Smooth muscle cell of the brain vasculature (primary cell): ENCODE data around the gene MYBBP1A.

Source experiments
- DNase-seq: peaks from one replicate; pipeline ENCODE4 v3.0.0-alpha.2; 2012; ENCODE audit warnings: low read depth, low spot score

The MYBBP1A gene

DNA sequence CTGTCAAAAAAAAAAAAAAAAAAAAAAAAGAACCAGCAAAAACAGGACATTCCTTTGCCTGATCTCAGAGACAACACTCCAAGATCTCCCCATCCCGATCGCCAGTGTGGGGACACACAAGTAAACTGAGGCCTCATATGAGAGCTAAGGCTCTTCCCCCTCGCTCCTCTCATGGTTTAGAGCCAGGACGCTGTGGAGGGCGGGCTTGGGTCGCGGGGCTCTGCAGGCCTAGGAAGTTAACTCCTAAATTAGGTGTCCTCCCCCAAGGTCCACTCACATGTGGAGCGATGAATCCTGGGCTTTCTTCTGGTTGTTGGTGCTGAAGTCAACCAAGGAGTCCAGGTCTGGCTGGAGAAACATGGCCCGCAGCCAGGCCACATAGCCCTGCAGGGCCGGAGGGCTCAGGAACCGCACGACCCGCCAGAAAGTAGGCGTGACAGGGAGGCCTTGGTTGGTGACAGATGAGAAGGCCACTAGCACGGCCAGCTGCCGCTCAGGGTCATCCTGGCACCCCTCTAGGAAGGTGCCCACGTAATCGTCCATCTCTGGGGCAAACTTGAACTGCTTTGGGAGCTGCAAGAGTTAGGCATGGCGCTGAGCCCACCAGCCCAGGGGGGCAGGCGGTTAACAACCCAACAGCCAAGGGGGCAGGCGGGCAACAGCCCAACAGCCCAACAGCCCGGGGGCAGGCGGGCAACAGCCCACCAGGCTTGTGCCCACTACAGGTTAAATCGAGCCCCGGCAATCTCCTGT is 5.2 kb downstream of the MYBBP1A start:
- DNase-seq: no peak

DNA sequence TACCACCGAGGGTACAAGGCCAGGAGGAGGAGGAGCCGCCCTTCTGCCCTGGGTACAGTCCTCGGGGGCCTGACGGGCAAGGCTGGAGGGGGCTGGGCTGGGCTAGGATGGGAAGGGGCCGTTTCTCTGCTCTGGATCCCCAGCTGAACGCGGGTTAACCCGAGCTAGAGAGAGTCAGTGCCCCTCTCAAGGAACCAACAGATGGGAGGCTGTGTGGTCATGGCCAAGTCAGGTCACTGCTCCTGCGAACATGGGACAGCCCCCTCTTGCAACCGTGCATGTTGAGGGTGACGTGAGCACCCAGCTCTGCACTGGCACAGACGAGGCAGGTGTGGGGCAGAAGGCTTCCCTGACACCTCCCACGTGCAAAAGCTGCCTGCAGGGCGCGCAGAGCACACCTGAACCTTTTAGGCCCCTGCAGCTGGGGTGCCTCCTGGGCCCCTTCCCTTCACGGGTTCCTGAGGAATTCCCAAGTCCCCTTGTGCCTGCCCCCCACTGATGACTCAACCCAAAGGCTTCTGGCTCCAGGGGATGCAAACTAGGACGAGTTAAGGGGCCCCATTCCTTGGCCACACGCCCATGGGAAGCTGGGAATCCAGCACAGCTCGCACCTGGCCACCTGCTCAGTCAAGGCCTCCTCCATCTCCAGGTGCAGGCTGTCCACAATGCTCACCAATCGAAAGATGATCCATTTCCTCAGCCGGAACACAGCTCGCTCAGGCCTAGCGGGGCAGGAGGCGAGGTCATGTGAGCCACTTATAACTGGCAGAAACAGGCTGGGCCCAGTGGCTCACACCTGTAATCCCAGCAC is 6.3 kb downstream of the MYBBP1A start:
- no peak for DNase-seq

DNA sequence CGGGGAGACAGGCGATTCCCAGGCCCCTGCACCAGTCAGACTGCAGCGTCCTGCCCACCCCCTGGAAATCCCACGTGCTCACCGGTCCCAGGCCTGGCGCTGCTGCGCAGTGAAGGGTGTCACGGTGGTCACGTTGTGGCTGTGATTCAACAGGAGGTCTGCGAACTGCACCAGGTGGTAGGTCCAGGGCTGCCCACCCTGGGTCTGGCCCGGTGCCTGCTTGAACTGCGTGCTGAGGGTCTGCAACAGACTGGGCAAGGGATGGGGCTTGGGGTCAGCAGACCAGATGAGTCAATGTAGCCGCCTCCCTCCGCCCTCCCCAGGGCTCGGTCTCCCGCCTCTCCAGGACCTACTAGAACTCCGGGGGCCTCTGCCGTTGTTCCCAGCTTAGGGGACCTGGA is 7.1 kb downstream of the MYBBP1A start:
- DNase-seq: no peak

DNA sequence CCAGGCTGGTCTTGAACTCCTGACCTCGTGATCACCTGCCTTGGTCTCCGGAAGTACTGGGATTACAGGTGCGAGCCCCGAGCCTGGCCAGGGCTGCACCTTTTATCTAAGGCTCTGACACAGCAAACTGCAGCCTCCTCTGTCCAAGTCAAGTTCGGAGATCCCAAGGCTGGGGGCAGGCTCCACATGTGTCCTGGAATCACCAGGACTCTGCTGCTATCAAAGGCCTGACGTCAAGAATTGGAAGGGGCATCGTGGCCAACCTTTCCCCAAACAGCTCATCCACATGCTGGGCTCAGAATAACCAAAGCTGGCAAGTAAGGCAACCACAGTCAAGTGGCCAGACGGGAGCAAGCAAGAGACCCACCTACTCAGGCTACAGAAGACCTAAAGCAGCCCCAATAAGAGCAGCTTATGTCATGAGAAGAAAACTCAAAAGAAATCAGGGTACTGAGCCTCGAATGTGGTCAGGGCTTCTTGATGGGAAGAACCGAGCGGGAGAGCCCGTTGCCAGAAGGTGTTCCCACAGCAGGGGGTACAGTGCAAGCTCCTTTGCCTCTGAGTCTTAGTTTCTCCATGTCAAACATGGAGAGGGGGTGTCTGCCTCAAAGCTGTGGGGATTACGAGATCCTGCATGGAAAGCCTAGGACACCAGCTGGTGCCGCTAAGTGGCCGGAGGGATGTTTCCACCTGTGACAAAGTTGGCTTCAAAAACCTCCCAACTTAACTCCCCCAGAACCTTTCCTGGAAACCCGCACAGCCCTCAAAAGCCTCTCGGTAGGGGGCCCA is 7.9 kb downstream of the MYBBP1A start:
- no peak for DNase-seq

DNA sequence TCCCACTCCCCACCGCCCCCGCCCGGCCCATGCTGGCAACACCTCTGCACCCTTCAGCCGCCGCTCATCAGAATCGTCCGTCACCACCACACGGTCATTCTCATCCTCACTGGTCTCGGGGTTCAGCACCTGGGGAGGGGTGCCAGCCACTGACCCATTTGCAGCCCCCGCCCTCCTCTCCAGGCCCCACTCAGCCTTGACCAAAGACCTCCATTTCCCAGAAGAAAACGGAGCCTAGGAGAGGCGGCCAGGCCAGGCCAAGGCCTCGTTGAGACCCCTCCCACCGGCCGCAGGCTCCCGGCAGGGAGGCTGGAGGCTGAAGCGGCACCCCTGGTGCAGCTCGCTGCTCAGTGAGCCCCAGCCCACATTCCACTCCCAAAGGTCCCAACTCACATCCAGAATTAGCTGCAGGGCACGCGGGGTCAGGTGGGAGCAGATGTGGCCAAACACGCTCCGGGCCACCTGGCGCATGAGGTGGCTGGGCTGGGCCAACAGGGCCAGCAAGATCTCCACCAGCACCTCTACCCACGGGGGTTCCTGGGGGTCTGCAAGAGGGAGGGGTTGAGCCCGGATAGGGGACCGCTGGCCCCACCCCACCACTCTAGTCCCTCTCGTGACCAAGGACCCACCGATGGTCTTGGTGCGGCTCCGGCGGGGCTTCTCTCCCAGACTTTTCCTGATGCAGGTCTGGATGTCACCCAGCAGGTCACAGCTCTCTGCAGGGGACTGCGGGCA is 9.8 kb downstream of the MYBBP1A start:
- DNase-seq: no peak

DNA sequence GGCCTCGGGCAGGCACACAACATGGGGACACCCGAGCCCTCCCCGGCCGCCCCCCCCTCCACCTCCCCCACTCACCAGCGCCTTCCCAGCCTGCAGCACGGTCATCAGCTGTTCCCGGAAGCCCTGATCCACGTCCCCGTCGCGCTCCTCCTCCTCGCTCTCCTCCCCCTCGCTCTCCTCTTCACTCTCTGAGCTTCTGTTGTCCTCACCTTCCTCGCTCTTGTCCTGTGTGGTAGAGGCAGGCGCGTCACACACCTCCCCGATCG is 10.3 kb downstream of the MYBBP1A start:
- no peak for DNase-seq

DNA sequence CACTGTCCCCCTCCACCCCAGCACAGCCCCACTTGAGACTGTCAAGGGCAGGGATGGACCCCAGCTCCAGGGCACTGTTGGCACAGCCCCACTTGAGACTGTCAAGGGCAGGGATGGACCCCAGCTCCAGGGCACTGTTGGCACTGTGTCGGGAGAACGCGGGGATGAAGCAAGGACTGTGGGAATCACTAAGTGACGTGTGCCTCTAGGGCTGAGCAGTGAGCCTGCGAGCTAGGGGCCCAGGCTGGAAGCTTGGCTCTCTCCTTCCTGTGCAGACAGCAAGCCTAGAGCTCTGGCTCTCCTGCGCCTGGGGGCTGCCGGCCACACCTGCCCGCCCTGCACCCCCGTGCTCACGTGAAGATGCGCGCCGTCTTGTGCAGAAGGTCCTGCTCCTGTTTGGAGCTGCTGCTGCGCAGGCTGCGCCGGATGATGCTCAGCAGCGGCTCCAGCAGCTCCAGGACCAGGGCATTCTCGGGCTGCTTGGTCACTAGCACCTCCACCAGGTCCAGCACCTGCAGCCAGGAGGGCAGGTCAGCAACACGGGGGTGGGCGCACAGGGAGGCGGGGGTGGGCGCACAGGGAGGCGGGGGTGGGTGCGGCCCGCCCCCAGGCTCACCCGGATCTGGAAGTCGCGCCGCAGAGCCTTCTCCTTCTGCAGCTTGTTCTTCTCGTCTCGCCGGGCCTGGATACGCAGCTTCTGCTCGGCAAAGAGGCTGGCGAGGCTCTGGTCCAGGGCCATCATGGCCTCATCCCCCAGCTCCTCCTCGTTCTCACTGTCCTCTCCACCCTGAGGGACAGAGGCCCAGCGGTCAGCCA is 10.8 kb downstream of the MYBBP1A start:
- DNase-seq: no peak

DNA sequence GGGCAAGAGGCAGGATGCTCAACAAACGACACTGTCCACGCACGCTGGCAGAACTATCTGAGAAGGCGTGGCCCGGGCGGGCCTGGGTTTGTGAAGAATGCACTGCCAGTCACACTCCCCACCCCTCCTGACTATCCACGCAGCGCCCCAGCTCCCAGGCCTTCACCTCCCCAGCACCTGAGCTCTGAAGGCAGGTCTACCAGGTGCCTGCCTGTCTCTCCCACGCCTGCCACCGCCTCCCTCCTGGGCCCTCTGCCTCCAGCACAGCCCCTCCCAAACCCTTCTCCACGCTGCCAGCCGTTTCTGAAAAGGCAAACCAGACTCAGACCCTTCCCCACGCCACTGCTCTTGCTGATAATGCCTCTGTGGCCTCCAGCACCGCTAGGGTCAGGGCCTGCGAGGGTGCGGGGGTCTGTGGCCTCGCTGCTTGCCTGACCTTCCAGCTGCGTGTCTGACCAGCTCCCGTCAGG is 11.6 kb downstream of the MYBBP1A start:
- DNase-seq: no peak

DNA sequence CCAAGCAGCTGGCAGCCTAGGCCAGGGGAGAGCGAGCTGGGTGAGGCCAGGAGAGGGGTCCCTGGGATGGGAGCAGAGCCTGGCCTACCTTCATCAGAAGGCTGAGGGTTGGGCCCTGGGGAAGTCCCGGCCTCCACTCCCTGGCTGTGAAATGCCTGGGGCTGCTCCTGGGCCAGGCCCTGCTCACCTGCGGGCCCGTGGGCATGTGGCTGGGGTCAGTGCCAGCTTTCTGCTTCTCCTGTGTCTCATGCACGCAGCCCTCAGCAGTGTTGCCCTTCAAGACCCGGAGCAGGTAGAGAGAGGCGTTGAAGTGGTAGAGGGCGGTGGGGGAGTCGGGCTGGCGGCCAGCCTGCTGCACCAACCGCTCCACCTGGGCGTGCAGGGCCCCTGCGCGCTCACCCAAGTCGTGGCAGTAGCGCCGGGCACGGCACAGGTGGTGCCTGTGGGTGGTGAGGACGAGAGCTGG is 12.4 kb downstream of the MYBBP1A start:
- no peak for DNase-seq

DNA sequence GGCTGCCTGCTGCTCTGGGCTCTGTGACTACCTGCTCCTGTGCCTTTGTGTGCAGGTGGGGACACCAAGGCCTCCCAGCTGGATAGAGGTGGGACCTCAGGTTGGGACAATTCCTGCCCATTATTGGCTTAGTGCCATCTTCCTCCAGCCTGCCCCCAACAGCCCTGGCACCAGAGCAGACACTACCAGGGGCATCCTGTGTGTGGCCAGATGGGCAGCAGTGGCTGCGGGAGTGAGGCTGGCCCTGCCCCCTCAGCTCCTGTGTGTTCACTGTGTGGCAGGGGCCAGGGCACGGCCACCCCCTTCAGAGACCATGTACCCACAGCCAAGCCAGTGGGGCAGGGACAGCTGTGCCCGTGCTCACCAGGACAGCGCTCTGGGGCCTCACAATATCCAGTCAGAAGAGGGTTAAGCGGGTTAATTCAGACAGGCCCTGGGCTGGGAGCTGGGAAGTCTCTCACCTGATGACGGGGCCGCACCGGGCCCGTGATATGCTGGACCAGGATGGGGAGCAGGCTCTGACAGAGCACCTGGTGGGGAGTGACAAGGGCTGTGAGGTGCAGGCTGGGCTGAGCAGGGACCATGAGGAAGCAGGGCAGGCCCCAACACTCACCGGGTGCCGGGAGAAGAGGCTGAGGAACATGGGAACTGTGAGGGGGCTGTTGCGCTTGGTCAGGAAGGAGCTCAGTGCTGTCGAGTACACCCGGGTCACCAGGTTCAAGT is 13.0 kb downstream of the MYBBP1A start:
- no peak for DNase-seq

DNA sequence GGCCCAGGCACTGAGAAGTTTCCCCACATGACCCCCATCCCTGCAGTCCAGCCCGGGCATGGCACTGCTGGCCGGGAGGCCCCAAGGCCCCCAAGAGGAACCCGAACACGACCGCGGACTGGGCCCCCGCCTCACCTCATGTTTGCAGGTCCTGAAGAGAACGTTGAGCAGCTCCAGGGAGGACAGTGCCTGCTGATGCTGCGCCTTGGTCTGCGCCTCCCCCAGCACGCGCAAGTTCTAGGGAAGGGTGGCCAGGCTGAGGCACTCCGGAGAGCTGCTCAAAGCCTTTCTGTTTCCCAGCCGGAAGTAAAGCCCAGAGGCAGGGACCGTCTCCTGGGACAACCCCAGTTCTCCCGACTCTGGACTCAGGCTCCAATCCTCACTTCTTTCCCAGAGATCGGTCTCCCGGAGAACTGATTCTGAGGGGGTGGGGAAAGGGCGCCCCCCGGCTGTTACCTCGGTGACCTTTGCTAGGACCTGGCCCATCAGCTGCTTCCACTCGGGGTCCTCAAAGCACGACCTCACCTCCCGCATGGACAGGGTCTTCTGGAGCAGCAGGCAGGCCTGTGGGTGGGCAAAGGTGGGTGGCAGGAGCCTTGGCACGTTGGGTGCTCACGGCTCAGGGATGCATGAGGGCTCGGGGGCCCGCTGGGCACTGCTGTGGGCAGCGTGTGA is 13.7 kb downstream of the MYBBP1A start:
- no peak for DNase-seq

DNA sequence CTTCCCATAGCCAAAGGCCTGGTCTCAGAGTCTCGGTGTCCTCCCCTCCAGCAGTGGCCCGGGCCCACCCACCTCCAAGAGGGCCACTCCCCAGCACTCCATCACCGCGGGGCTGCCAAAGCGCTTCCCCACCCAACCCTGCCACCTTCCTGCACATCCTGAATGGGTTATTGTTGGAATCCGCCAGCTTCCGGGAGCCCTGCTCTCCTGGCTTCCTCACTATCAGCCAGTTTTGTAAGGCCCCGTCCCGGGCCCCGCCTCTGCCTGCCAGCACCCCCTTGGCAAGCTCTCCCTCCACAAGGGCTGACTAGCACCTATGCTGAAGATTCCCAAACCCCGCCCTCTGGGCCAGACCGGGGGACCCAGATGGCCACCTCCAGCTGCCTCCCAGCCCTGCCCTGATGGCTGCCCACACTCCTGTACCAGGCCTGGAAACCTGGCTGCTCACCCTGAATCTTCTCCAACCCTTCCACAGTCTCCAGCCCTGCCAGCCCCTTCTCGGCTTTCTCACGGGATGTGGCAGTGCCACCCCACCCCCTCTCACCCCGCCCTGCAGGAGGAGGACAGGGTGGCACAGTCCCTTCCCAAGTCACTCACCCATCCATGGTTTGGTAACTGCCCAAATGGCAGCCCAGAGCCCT is 14.4 kb downstream of the MYBBP1A start:
- no peak for DNase-seq

DNA sequence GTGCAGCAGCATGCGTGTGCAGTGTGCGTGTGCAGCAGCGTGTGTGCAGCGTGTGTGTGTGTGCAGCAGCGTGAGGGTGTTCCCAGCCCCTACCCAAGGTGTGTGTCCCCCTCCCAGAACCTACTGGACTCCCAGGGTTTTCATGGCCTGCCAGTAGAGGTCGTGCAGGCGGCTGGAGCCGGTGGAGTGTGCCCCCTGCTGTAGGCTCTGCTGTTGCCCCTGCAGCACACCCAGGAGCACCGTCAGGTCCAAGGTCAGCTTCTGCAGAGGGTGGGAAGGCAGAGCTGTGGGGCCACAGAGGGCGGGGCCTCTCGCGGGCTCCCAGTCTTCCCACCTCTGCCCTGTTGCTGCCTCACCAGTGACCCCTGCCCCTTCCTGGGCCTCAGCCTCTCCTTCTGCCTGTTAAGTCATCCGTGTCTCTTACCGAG is 14.9 kb downstream of the MYBBP1A start:
- no peak for DNase-seq

DNA sequence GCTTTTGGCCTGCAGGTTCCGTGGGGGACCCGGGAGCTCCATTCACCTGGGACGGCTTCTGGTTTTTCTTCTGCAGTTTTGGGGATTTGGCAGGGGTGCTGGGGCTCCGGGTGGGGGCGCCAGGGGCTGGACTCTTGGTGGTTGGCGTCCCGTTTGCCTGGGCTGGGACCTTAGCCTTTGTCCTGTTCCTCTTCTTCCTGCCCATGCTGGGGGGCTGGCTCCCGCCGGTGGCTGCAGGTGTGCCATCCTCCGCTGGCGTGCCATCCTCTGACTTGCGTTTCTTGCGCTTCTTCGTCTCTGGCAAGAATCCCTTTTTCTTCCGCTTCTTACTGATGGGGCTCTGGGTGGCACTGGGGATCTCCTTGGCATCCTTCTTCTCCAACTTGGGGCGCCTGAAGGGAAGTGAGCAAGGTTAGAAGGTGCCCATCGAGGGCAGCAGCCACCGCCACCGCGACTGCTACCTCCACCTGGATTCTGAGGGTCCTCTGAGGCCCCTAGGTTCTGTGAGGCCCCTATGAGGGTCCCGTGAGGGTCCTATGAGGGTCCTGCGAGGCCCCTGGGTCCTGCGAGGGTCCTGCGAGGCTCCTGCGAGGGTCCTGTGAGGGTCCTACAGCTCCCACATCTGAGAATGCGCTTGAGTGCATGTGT is 15.5 kb downstream of the MYBBP1A start:
- DNase-seq: no peak

DNA sequence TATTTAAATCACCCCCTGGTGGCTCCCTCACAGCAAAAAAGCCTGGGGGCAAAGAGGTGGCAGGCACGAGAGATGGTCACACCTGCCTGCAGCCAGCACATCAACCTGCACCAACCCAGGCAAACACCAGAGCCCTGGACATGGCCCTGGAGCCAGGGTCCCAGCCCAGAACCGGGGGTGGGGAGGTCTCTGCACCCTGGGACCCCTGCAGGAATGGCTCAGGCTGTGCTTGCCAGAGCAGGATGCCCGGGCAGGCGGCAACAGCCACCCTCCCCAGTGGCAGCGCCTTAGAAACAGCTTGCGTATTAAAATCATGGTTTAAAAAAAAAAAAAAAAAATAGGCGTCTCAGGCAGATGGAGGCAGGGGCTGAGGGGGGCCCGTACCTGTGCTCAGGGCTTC is 16.2 kb downstream of the MYBBP1A start:
- DNase-seq: no peak

DNA sequence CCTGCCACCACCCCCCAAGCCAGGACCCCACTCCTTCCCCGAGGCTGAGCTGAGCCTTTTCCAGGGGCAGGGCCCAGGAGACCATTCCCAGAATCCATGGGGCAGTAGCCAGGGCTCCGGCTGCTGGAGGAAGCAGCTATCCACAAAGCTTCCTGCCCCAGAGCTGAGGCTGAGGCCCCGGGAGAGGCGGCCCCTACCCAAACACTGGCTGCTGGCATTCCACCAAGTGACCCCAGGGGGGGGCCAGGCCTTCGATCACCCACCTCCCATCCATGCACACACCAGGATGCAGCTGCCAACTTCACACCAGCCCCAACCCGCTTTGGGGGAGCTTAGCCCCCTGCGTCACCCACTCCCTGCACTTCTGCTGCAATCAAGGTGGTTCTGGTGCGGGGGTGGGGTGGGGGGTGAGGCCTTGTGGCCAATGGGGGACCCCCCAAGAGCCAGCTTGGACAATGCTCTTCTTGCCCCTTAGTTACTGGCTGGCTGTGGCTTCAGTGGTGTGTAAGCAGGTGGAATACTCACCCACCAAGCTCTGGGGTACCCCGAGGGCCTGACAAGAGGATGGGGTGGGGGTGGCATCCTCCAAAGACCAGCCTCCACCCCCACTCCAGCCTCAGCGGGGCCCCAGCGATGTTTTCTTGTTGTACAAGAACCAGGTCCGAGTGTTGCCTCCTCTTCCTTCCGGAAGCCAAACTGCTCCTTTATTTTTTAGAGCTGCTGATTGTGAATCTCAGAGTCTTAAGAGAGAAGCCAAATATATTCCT is 16.8 kb downstream of the MYBBP1A start:
- no peak for DNase-seq

DNA sequence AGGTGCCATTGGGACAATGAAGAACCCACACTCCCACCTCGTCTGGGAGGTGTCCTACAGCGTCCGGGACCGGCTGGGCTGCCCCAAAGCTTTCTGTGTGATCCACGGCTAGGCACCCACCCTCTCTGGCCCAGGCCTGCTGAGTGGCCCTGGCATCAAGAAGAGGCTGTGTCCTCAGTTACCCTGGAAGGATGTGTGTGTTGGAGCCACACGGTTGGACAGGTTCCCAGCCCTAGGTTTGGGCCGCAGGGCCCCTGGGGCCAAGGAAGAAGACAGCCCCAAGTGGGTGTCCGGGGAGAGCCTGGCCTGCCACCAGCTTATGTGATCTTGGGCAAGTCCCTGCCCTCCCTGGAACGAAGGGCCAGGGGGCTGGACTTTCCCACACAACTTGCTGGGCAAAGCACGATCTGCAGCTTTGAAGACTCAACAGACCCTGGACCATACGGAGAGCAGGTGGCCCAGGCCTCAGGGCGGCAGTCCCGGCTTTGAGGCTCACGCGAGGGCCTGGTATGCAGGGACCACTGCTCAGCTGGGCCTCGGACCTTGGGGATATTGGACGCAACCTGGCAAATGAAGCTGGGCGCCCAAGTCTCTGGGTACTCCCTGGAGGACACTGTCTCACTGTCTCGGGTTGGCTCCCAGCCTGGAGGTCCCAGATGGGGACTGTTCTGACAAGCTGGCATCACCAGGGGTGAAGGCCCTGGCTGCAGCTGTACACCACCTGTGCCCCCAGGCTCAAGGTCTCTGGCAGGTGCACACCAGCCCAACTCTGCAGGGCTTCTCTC is 17.5 kb downstream of the MYBBP1A start:
- no peak for DNase-seq
